ENCODE data around the gene ADAR.

- no peak for TF ChIP-seq EZH2 (IDR thresholded peaks at IDR 0.05)
- TF ChIP-seq POLR2AphosphoS5 (IDR thresholded peaks at IDR 0.05; ENCODE audit: borderline replicate concordance, low read depth, low read length) = no peak
- TF ChIP-seq FOXP2 (optimal IDR thresholded peaks at IDR 0.05; ENCODE audit: control extremely low read depth, extremely low read length, insufficient read depth) = no peak
Observed at GRCh38 chr1:154607106-154607608, 829 bp downstream of the ADAR start.
